ENCODE measurements around the gene VSTM1. TPM values are rescaled to one million over a fixed set of nuclear protein-coding genes. Genes with fewer than 3 reads are reported as not detected.

Gene VSTM1
- total and polyA plus RNA-seq, 2 of the 8 experiments (the other 6 are each of a cell fraction or from before 2014, with no cell fraction given), result 0.12 to 0.65 TPM

GRCh38 chr19:54023191-54023590 is 40.5 kb downstream of the VSTM1 start (continued):
- TF ChIP-seq CHD7 (IDR thresholded peaks at IDR 0.05; ENCODE audit: insufficient replicate concordance, low read length) (no peak), EP300 (IDR thresholded peaks at IDR 0.05; ENCODE audit: borderline replicate concordance in 1 of 2, low read depth in 2 of 2, low read length in 2 of 2) (no peak), JUN (IDR thresholded peaks at IDR 0.05; ENCODE audit: low read depth, low read length) (no peak), BACH1 (IDR thresholded peaks at IDR 0.05; ENCODE audit: low read length) (no peak), RFX5 (IDR thresholded peaks at IDR 0.05; ENCODE audit: borderline replicate concordance, low read depth, low read length) (no peak)
